IMR-90 (cell line): ENCODE results near the gene ST6GALNAC5. TPM values are rescaled to one million over a fixed set of nuclear protein-coding genes. Genes with fewer than 3 reads are reported as not detected.

Experiments used
- ATAC-seq: fragments of 200-7000 bp; cut with Tn5 transposase; 2 replicates; pipeline ENCODE4 v1.9.1; 2020; ENCODE audit warnings: low read depth, mild to moderate bottlenecking, moderate library complexity
- BruUV-seq: library from RNA; stranded (reverse); fragments of 400-500 nt; replicated peaks from 2 replicates; lab custom pipeline; 2021; lab: Mats Ljungman, UMichigan
- CTCF ChIA-PET: fragments of 300-600 bp; formaldehyde crosslinking; extraction: SDS; loops from one replicate; lab custom pipeline; 2021; ENCODE audit warnings: antibody characterized with exemption; lab: Yijun Ruan, JAX
- POLR2A ChIA-PET: fragments of 300-600 bp; sonication (Branson Sonifier 250); formaldehyde crosslinking; loops from one replicate; lab custom pipeline; 2022; ENCODE audit warnings: antibody characterized with exemption; ENCODE audit not compliant: unreplicated experiment; lab: Charles Lee
- DNase-seq: peaks from one replicate; pipeline ENCODE4 v3.0.0; 2013
- H2AFZ ChIP-seq: replicated peaks from 2 replicates; pipeline ENCODE3; 2013; ENCODE audit warnings: low read length, mild to moderate bottlenecking; ENCODE audit not compliant: poor library complexity
- H2AK5ac ChIP-seq: 2 replicates; pipeline ENCODE4 v1.6.1; 2013; ENCODE audit warnings: low read depth, low read length, inconsistent platforms
- H2AK9ac ChIP-seq: replicated peaks from 2 replicates; pipeline ENCODE3; 2013; ENCODE audit warnings: mild to moderate bottlenecking, low read depth, low read length, moderate library complexity; ENCODE audit not compliant: poor library complexity
- H2BK120ac ChIP-seq: 2 replicates; pipeline ENCODE4 v1.6.1; 2013; ENCODE audit warnings: low read depth, low read length, inconsistent platforms
- H2BK15ac ChIP-seq: 3 replicates; pipeline ENCODE4 v1.6.1; 2013; ENCODE audit warnings: low read depth, low read length, inconsistent platforms
- H2BK20ac ChIP-seq: 2 replicates; pipeline ENCODE4 v1.6.1; 2013; ENCODE audit warnings: low read depth, mild to moderate bottlenecking, inconsistent platforms, low read length, moderate library complexity
- H2BK5ac ChIP-seq: 2 replicates; pipeline ENCODE4 v1.6.1; 2013; ENCODE audit warnings: mild to moderate bottlenecking, low read depth, low read length, inconsistent platforms; ENCODE audit not compliant: poor library complexity, severe bottlenecking
- H3K14ac ChIP-seq: replicated peaks from 2 replicates; pipeline ENCODE4 v1.6.1; 2013; ENCODE audit warnings: low read depth, low read length, inconsistent platforms
- H3K18ac ChIP-seq: 2 replicates; pipeline ENCODE4 v1.6.1; 2013; ENCODE audit warnings: low read depth, low read length, control low read depth
- H3K23ac ChIP-seq: 2 replicates; pipeline ENCODE4 v1.6.1; 2013; ENCODE audit warnings: low read depth, low read length, inconsistent platforms
- H3K27ac ChIP-seq: 2 replicates; pipeline ENCODE4 v1.5.1; 2013; ENCODE audit warnings: mild to moderate bottlenecking, control low read depth, low read length; ENCODE audit not compliant: insufficient read depth
- H3K27me3 ChIP-seq: 2 replicates; pipeline ENCODE4 v1.6.1; 2013; ENCODE audit warnings: low read length; ENCODE audit not compliant: control insufficient read depth, insufficient read depth
- H3K36me3 ChIP-seq: 2 replicates; pipeline ENCODE4 v1.6.1; 2013; ENCODE audit warnings: low read length, mixed read lengths; ENCODE audit not compliant: control insufficient read depth, insufficient read depth
- H3K4ac ChIP-seq: 2 replicates; pipeline ENCODE4 v1.6.1; 2013; ENCODE audit warnings: low read depth, low read length, inconsistent platforms
- H3K4me1 ChIP-seq: 2 replicates; pipeline ENCODE4 v1.6.1; 2013; ENCODE audit warnings: low read length, mixed read lengths; ENCODE audit not compliant: control insufficient read depth, insufficient read depth
- H3K4me2 ChIP-seq: 2 replicates; pipeline ENCODE4 v1.6.1; 2013; ENCODE audit warnings: low read depth, mild to moderate bottlenecking, control low read depth, low read length, moderate library complexity
- H3K4me3 ChIP-seq: 2 replicates; pipeline ENCODE4 v1.5.1; 2013; ENCODE audit warnings: low read depth, mild to moderate bottlenecking, control low read depth, low read length, moderate library complexity; ENCODE audit not compliant: insufficient read depth
- H3K56ac ChIP-seq: 2 replicates; pipeline ENCODE4 v1.6.1; 2013; ENCODE audit warnings: low read length, inconsistent platforms; ENCODE audit not compliant: insufficient read depth; ENCODE audit errors: extremely low read depth
- H3K79me1 ChIP-seq, 2 experiments: 2 replicates each; pipeline ENCODE4 v1.6.1; 2013; ENCODE audit warnings: low read length in 2 of 2, inconsistent platforms in 1 of 2, low read depth in 1 of 2
- H3K9ac ChIP-seq: 2 replicates; pipeline ENCODE4 v1.6.1; 2013; ENCODE audit warnings: low read depth, low read length, control low read depth
- H3K9me1 ChIP-seq: 2 replicates; pipeline ENCODE4 v1.6.1; 2013; ENCODE audit warnings: low read length, inconsistent platforms; ENCODE audit not compliant: insufficient read depth
- H3K9me3 ChIP-seq: 2 replicates; pipeline ENCODE4 v1.6.1; 2013; ENCODE audit warnings: low read length; ENCODE audit not compliant: control insufficient read depth, insufficient read depth
- H4K20me1 ChIP-seq: 2 replicates; pipeline ENCODE4 v1.6.1; 2013; ENCODE audit warnings: low read length, inconsistent platforms; ENCODE audit not compliant: insufficient read depth
- H4K5ac ChIP-seq: 2 replicates; pipeline ENCODE4 v1.6.1; 2013; ENCODE audit warnings: mild to moderate bottlenecking, low read depth, low read length, control low read depth
- H4K8ac ChIP-seq, 2 experiments: 2 replicates each; pipeline ENCODE4 v1.6.1; 2013; ENCODE audit warnings: low read depth in 2 of 2, low read length in 2 of 2, control low read depth in 1 of 2, inconsistent platforms in 1 of 2
- H4K91ac ChIP-seq: 2 replicates; pipeline ENCODE4 v1.6.1; 2013; ENCODE audit warnings: low read depth, low read length, inconsistent platforms; ENCODE audit not compliant: insufficient read depth
- BHLHE40 ChIP-seq: fragments of 150-350 bp; IDR thresholded peaks from 2 replicates; pipeline ENCODE4 v1.6.1; 2016; ENCODE audit warnings: mild to moderate bottlenecking, low read depth, low read length
- CEBPB ChIP-seq: IDR thresholded peaks from 2 replicates; pipeline ENCODE4 v1.6.1; 2012; ENCODE audit warnings: low read depth, low read length, improper control_type of control experiment
- CHD1 ChIP-seq: IDR thresholded peaks from 2 replicates; pipeline ENCODE4 v1.6.1; 2012; ENCODE audit warnings: low read depth, low read length, improper control_type of control experiment
- FOS ChIP-seq: fragments of 150-350 bp; IDR thresholded peaks from 2 replicates; pipeline ENCODE4 v1.6.1; 2016; ENCODE audit warnings: low read depth, low read length
- MAFK ChIP-seq: IDR thresholded peaks from 2 replicates; pipeline ENCODE4 v1.6.1; 2012; ENCODE audit warnings: low read depth, low read length, improper control_type of control experiment
- MAZ ChIP-seq: IDR thresholded peaks from 2 replicates; pipeline ENCODE4 v1.6.1; 2012; ENCODE audit warnings: low read depth, mild to moderate bottlenecking, low read length, improper control_type of control experiment, moderate library complexity, borderline replicate concordance
- MXI1 ChIP-seq: IDR thresholded peaks from 2 replicates; pipeline ENCODE4 v1.6.1; 2012; ENCODE audit warnings: low read depth, mild to moderate bottlenecking, low read length, moderate library complexity, borderline replicate concordance
- NFE2L2 ChIP-seq: fragments of 150-350 bp; IDR thresholded peaks from 2 replicates; pipeline ENCODE4 v1.6.1; 2016; ENCODE audit warnings: low read depth, mild to moderate bottlenecking, low read length
- POLR2A ChIP-seq: IDR thresholded peaks from 2 replicates; pipeline ENCODE4 v1.6.1; 2012; ENCODE audit warnings: mild to moderate bottlenecking, low read depth, low read length
- RAD21 ChIP-seq: IDR thresholded peaks from 2 replicates; pipeline ENCODE4 v1.6.1; 2012; ENCODE audit warnings: low read length, improper control_type of control experiment
- RCOR1 ChIP-seq: IDR thresholded peaks from 2 replicates; pipeline ENCODE4 v1.6.1; 2012; ENCODE audit warnings: mild to moderate bottlenecking, low read length, improper control_type of control experiment; ENCODE audit not compliant: insufficient replicate concordance
- RFX5 ChIP-seq: IDR thresholded peaks from 2 replicates; pipeline ENCODE4 v1.8.0; 2012; ENCODE audit warnings: low read depth, mild to moderate bottlenecking, low read length, moderate library complexity
- SMC3 ChIP-seq: fragments of 150-350 bp; IDR thresholded peaks from 2 replicates; pipeline ENCODE4 v1.6.1; 2016; ENCODE audit warnings: low read depth, mild to moderate bottlenecking, antibody characterized with exemption, low read length, moderate library complexity
- WGBS, 2 experiments: methylation state at CpG; one replicate each; pipeline versions ENCODE4 v1.1.5 to v1.1.7; 2013; ENCODE audit warnings: missing lambda C conversion rate in 2 of 2; ENCODE audit not compliant: insufficient read length in 1 of 2; ENCODE audit errors: extremely low coverage in 2 of 2; 5-methylcytosine and 5-hydroxymethylcytosine counted together
- dilution Hi-C: fragments of 300-500 bp; cut with HindIII; formaldehyde crosslinking; loops from one replicate; pipeline ENCODE4 v1.14.3; 2018; ENCODE audit warnings: low sequenced_read_pairs; ENCODE audit not compliant: unreplicated experiment
- in situ Hi-C: fragments of 300-500 bp; cut with MboI; formaldehyde crosslinking; loops from 3 replicates; pipeline ENCODE4 v1.14.3; 2019; ENCODE audit warnings: low sequenced_read_pairs, inconsistent platforms, mixed read lengths
- intact Hi-C: fragments of 100-400 bp; cut with micrococcal nuclease; formaldehyde crosslinking; loops from 2 replicates; pipeline ENCODE4 v1.10.0; 2022
- polyA plus RNA-seq, 3 experiments: library from polyadenylated mRNA; depleted of rRNA; stranded (reverse); fragments of >200 nt; gene quantifications; 2 replicates each; pipeline ENCODE4 v1.2.3, GENCODE V29; 2012; ENCODE audit warnings: low replicate concordance in 1 of 3
- total RNA-seq: library from RNA; depleted of rRNA; stranded (reverse); fragments of >200 nt; gene quantifications from 2 replicates; pipeline ENCODE4 v1.2.3, GENCODE V29; 2012
- TF ChIP-seq, protein P1 (sequence below): fragments of 150-350 bp; IDR thresholded peaks from 2 replicates; pipeline ENCODE4 v1.6.1; 2016; ENCODE audit warnings: low read depth, mild to moderate bottlenecking, low read length, moderate library complexity, borderline replicate concordance
- TF ChIP-seq, protein P2 (sequence below): fragments of 150-350 bp; IDR thresholded peaks from 2 replicates; pipeline ENCODE4 v1.6.1; 2017; ENCODE audit warnings: mild to moderate bottlenecking, antibody characterized with exemption, low read length, low read depth

The ST6GALNAC5 gene
- total and polyA plus RNA-seq, 2 of the 4 experiments (the other 2 are of a cell fraction): 3.4 to 4.0 TPM

DNA sequence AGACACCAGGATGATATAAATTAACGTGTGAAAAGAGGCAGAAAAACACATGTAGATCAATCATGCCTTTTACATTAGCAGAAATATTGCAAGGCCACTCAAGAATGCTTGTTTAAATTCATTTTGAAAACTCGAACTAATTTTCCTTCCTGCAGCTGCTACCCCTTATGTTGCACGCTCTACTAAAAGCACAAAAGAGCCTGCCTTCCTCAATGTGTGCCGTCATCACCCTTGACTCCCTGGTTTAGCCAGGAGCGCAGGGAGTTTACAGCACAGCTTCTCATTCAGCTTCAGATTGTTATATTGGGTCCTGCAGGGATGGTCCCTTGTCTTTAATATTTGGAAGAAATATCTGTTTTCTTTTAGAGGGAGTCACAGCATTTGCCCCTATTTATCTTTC, 10.1 kb upstream of the ST6GALNAC5 start:
- no peak overlapping the region for H4K5ac ChIP-seq
- no peaks in the 10 kb centered on the region for H3K79me1 ChIP-seq
- dilution Hi-C loops: no loop called here
- no peak for DNase-seq
- no peak for ATAC-seq
- intact Hi-C loops: no loop called here
- H3K9ac ChIP-seq: no peak overlapping the region
- POLR2A ChIA-PET: no interaction called here
- H3K23ac ChIP-seq: no peak overlapping the region
- H3K56ac ChIP-seq: no peak overlapping the region
- H3K9me1 ChIP-seq: no peaks in the 10 kb centered on the region
- 50% methylated on average over 1 of the region's 5 CpGs; no CpG with 5 or more reads in 1 of the 2 experiments for WGBS, 2 experiments
- no peak overlapping the region for H2AK9ac ChIP-seq
- no peak overlapping the region for H3K4me3 ChIP-seq
- CTCF ChIA-PET: interaction anchor here (0.6 kb wide), 1 partner anchor 351 kb away, joined by 3 read pairs; no protein-coding TSS in a partner anchor
- H3K27me3 ChIP-seq: peaks cover 7% of the 10 kb centered on the region; the same call in 1 of the 2 replicates
- H2BK120ac ChIP-seq: no peak overlapping the region
- no peak overlapping the region for H2AK5ac ChIP-seq
- no peak overlapping the region for H3K27ac ChIP-seq
- H3K18ac ChIP-seq: no peak overlapping the region
- H3K4ac ChIP-seq: no peak overlapping the region
- no peak overlapping the region for H4K91ac ChIP-seq
- H2BK5ac ChIP-seq: no peak overlapping the region
- no peak overlapping the region for H4K8ac ChIP-seq
- no peaks in the 10 kb centered on the region for H3K4me1 ChIP-seq
- H4K20me1 ChIP-seq: no peaks in the 10 kb centered on the region
- H2BK20ac ChIP-seq: no peak overlapping the region
- no peaks in the 10 kb centered on the region for H3K36me3 ChIP-seq
- no peak overlapping the region for H2AFZ ChIP-seq
- BruUV-seq: no TSS peak
- no peak overlapping the region for H3K14ac ChIP-seq
- in situ Hi-C loops: no loop called here
- TF ChIP-seq RFX5 (no peak), BHLHE40 (no peak), RAD21 (no peak), MXI1 (no peak), FOS (no peak), MAZ (no peak), CHD1 (no peak), NFE2L2 (no peak), CEBPB (no peak), POLR2A (no peak), MAFK (no peak), SMC3 (no peak), RCOR1 (no peak)
- TF ChIP-seq, protein P1, sequence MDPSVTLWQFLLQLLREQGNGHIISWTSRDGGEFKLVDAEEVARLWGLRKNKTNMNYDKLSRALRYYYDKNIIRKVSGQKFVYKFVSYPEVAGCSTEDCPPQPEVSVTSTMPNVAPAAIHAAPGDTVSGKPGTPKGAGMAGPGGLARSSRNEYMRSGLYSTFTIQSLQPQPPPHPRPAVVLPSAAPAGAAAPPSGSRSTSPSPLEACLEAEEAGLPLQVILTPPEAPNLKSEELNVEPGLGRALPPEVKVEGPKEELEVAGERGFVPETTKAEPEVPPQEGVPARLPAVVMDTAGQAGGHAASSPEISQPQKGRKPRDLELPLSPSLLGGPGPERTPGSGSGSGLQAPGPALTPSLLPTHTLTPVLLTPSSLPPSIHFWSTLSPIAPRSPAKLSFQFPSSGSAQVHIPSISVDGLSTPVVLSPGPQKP: no peak
- TF ChIP-seq, protein P2, sequence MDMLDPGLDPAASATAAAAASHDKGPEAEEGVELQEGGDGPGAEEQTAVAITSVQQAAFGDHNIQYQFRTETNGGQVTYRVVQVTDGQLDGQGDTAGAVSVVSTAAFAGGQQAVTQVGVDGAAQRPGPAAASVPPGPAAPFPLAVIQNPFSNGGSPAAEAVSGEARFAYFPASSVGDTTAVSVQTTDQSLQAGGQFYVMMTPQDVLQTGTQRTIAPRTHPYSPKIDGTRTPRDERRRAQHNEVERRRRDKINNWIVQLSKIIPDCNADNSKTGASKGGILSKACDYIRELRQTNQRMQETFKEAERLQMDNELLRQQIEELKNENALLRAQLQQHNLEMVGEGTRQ: no peak
- no peak overlapping the region for H2BK15ac ChIP-seq
- no peaks in the 10 kb centered on the region for H3K9me3 ChIP-seq
- no peak overlapping the region for H3K4me2 ChIP-seq
